PC-3 (cell line): ENCODE results near the gene PUM2. TPM values are rescaled to one million over a fixed set of nuclear protein-coding genes. Genes with fewer than 3 reads are reported as not detected.

ENCODE experiments used
- ATAC-seq: fragments of 200-7000 bp; cut with Tn5 transposase; 2 replicates; pipeline ENCODE4 v1.9.1; 2020; ENCODE audit warnings: mild to moderate bottlenecking, moderate library complexity
- BruUV-seq: library from RNA; stranded (reverse); fragments of 400-500 nt; replicated peaks from 2 replicates; lab custom pipeline; 2021; lab: Mats Ljungman, UMichigan
- CTCF ChIA-PET: fragments of 300-600 bp; sonication (Branson Sonifier 250); formaldehyde crosslinking; loops from one replicate; lab custom pipeline; 2022; ENCODE audit warnings: antibody characterized with exemption; lab: Charles Lee
- POLR2A ChIA-PET: fragments of 300-600 bp; sonication (Branson Sonifier 250); formaldehyde crosslinking; loops from one replicate; lab custom pipeline; 2022; ENCODE audit warnings: antibody characterized with exemption; ENCODE audit not compliant: unreplicated experiment; lab: Charles Lee
- DNase-seq: peaks from one replicate; pipeline ENCODE4 v3.0.0-alpha.2; 2015
- H2AFZ ChIP-seq: fragments of 300-600 bp; sonication (generic); 2 replicates; pipeline ENCODE4 v1.6.0; 2016; ENCODE audit warnings: antibody characterized with exemption, low read length
- H3F3A ChIP-seq: fragments of 300-600 bp; sonication (generic); one replicate; pipeline ENCODE4 v1.6.0; 2017; ENCODE audit warnings: antibody characterized with exemption, low read length, control low read depth, mild to moderate bottlenecking; ENCODE audit not compliant: unreplicated experiment
- H3K27ac ChIP-seq: fragments of 300-600 bp; sonication (generic); 2 replicates; pipeline ENCODE4 v1.5.1; 2016; ENCODE audit warnings: mild to moderate bottlenecking, low read length
- H3K27me3 ChIP-seq: fragments of 300-600 bp; sonication (generic); 2 replicates; pipeline ENCODE4 v1.6.1; 2016; ENCODE audit warnings: low read length, mixed read lengths
- H3K36me3 ChIP-seq: fragments of 300-600 bp; sonication (generic); 2 replicates; pipeline ENCODE4 v1.6.1; 2016; ENCODE audit warnings: low read depth, mixed run types, low read length, mixed read lengths
- H3K4me1 ChIP-seq: fragments of 300-600 bp; sonication (generic); 2 replicates; pipeline ENCODE4 v1.5.1; 2016; ENCODE audit warnings: low read length; ENCODE audit not compliant: insufficient read depth
- H3K4me2 ChIP-seq: fragments of 300-600 bp; sonication (generic); 2 replicates; pipeline ENCODE4 v1.6.0; 2016; ENCODE audit warnings: low read length
- H3K4me3 ChIP-seq: fragments of 300-600 bp; sonication (generic); 2 replicates; pipeline ENCODE4 v1.5.1; 2016; ENCODE audit warnings: mild to moderate bottlenecking, low read length, mixed read lengths
- H3K79me2 ChIP-seq: fragments of 300-600 bp; sonication (generic); 2 replicates; pipeline ENCODE4 v1.6.1; 2017; ENCODE audit warnings: low read length, mixed read lengths
- H3K9ac ChIP-seq: fragments of 300-600 bp; sonication (generic); 2 replicates; pipeline ENCODE4 v1.6.0; 2016; ENCODE audit warnings: mild to moderate bottlenecking, low read length
- H3K9me2 ChIP-seq: fragments of 300-600 bp; sonication (generic); replicated peaks from 2 replicates; pipeline ENCODE4 v1.6.1; 2016; ENCODE audit warnings: mixed run types, low read length, mixed read lengths
- H3K9me3 ChIP-seq: fragments of 300-600 bp; sonication (generic); 2 replicates; pipeline ENCODE4 v1.6.1; 2016; ENCODE audit warnings: low read length, mixed read lengths
- H4K20me1 ChIP-seq: fragments of 300-600 bp; sonication (generic); 2 replicates; pipeline ENCODE4 v1.6.1; 2016; ENCODE audit warnings: low read length, mixed read lengths
- EZH2 ChIP-seq: fragments of 300-600 bp; sonication (generic); IDR thresholded peaks from one replicate; pipeline ENCODE4 v1.6.1; 2017; ENCODE audit warnings: antibody characterized with exemption, mild to moderate bottlenecking, low read length; ENCODE audit not compliant: unreplicated experiment
- EZH2phosphoT487 ChIP-seq: fragments of 300-600 bp; sonication (generic); IDR thresholded peaks from 2 replicates; pipeline ENCODE4 v1.6.1; 2018; ENCODE audit warnings: mild to moderate bottlenecking, antibody characterized with exemption, low read length, borderline replicate concordance
- intact Hi-C: fragments of 100-400 bp; cut with micrococcal nuclease; formaldehyde crosslinking; loops from 2 replicates; pipeline ENCODE4 v1.9.0; 2023
- total RNA-seq: library from RNA; depleted of rRNA; stranded (reverse); fragments of >200 nt; gene quantifications from 2 replicates; pipeline ENCODE4 v1.2.3, GENCODE V29; 2014
- TF ChIP-seq, protein P1 (sequence below): fragments of 300-600 bp; sonication (generic); conservative IDR thresholded peaks from 2 replicates; pipeline ENCODE4 v1.5.1; 2017; ENCODE audit warnings: antibody characterized with exemption, low read depth, mild to moderate bottlenecking, low read length

Gene PUM2
- total RNA-seq, 1 experiment from 2014 or later = 14.9 TPM

DNA sequence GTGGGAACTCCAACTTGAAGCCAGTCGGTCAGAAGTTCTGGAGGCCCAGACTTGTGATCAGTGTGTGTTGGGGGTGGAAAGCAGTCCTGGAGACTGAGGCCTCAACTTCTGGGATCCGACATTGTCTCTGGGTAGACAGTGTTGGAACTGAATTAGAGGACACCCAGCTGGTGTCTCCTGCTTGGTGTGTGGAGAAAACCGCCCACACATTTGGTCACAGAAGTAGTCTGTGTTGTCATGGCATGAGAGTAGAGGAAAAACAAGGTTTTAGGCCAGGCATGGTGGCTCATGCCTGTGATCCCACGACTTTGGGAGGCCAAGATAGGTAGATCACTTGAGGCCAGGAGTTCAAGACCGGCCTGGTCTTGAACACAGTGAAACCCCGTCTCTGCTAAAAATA lies 51.5 kb downstream of the PUM2 start:
- intact Hi-C loops = no loop called here
- Histone ChIP-seq H3K9me2 (no peaks in the 10 kb centered on the region), H3K4me2 (no peak overlapping the region), H3K4me1 (peaks cover 8% of the 10 kb centered on the region), H3K27me3 (no peaks in the 10 kb centered on the region), H3K9me3 (no peaks in the 10 kb centered on the region), H2AFZ (no peak overlapping the region), H3K36me3 (peaks cover 38% of the 10 kb centered on the region; the same call in 1 of the 2 replicates), H4K20me1 (peaks cover 10% of the 10 kb centered on the region), H3K9ac (no peak overlapping the region), H3F3A (no peaks in the 10 kb centered on the region), H3K27ac (no peak overlapping the region), H3K4me3 (no peak overlapping the region), H3K79me2 (peaks cover 34% of the 10 kb centered on the region)
- TF ChIP-seq EZH2 (no peak), EZH2phosphoT487 (no peak)
- TF ChIP-seq, protein P1, sequence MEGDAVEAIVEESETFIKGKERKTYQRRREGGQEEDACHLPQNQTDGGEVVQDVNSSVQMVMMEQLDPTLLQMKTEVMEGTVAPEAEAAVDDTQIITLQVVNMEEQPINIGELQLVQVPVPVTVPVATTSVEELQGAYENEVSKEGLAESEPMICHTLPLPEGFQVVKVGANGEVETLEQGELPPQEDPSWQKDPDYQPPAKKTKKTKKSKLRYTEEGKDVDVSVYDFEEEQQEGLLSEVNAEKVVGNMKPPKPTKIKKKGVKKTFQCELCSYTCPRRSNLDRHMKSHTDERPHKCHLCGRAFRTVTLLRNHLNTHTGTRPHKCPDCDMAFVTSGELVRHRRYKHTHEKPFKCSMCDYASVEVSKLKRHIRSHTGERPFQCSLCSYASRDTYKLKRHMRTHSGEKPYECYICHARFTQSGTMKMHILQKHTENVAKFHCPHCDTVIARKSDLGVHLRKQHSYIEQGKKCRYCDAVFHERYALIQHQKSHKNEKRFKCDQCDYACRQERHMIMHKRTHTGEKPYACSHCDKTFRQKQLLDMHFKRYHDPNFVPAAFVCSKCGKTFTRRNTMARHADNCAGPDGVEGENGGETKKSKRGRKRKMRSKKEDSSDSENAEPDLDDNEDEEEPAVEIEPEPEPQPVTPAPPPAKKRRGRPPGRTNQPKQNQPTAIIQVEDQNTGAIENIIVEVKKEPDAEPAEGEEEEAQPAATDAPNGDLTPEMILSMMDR = no peak
- ChIA-PET CTCF (no interaction called here), POLR2A (no interaction called here)
- DNase-seq (no peak), ATAC-seq (no peak)
- BruUV-seq = no TSS peak

DNA sequence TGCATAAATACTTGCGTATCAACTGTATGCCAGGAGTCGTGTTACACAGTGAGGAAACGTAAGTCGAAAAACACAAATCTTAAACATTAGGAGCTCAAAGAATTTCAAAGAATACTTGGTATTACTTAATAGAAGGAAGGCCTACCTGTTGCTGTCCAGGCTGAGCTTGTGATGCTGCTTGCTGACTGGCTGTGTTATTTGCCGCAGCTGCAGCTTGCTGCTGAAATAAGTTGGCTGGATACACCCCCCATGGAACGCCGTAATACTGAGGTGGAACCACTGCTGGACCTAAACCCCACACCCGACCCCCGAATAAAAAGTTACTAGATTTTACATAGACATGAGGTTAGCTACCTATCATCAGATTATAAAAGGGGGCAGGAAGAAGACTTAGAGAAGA lies 56.4 kb downstream of the PUM2 start:
- intact Hi-C loops = loop anchor here (5.0 kb wide), 1 partner anchor 37 kb away; no protein-coding TSS in a partner anchor
- peaks cover 21% of the 10 kb centered on the region; the same call in 1 of the 2 replicates for H3K79me2 ChIP-seq
- peaks cover 55% of the 10 kb centered on the region for H3K36me3 ChIP-seq
- no peaks in the 10 kb centered on the region for H3K27me3 ChIP-seq
- H3K9me2 ChIP-seq = no peaks in the 10 kb centered on the region
- H3F3A ChIP-seq = peaks cover 11% of the 10 kb centered on the region
- H3K4me1 ChIP-seq = peaks cover 7% of the 10 kb centered on the region
- no peak overlapping the region for H3K9ac ChIP-seq
- CTCF ChIA-PET = no interaction called here
- no peak for TF ChIP-seq EZH2phosphoT487
- TF ChIP-seq EZH2 = no peak
- TF ChIP-seq, protein P1 = no peak
- no TSS peak for BruUV-seq
- no peak overlapping the region for H3K4me3 ChIP-seq
- no peak overlapping the region for H3K27ac ChIP-seq
- no peak for DNase-seq
- ATAC-seq = no peak
- H3K9me3 ChIP-seq = no peaks in the 10 kb centered on the region
- POLR2A ChIA-PET = no interaction called here
- H4K20me1 ChIP-seq = no peaks in the 10 kb centered on the region
- H3K4me2 ChIP-seq = no peak overlapping the region
- no peak overlapping the region for H2AFZ ChIP-seq

DNA sequence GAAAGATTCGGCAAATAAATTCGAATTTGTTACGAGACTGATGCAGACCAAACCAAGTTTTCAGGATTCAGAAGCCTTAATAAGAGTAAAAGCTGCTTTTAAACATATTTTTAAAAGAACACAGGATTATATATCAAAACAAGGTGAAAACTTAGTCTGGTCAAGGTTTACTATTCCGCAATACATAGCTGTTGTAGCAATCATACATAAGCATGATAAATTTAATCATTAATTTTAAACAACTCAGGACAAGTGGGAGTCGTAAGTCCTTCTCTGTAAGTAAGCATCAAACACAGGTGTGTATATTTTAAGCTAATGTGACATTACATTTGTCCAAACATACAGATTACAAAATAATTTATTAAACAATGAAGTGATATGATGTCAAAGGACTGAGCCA lies 57.7 kb downstream of the PUM2 start:
- Histone ChIP-seq H3K9me3 (no peaks in the 10 kb centered on the region), H3K36me3 (peaks cover 57% of the 10 kb centered on the region), H3F3A (peaks cover 11% of the 10 kb centered on the region), H2AFZ (no peak overlapping the region), H3K79me2 (peaks cover 30% of the 10 kb centered on the region; the same call in 1 of the 2 replicates), H3K9me2 (no peaks in the 10 kb centered on the region), H3K27me3 (no peaks in the 10 kb centered on the region), H3K27ac (no peak overlapping the region), H3K4me2 (no peak overlapping the region), H3K4me1 (peaks cover 15% of the 10 kb centered on the region), H3K9ac (no peak overlapping the region), H3K4me3 (no peak overlapping the region), H4K20me1 (no peaks in the 10 kb centered on the region)
- ATAC-seq (no peak), DNase-seq (no peak)
- no TSS peak for BruUV-seq
- ChIA-PET POLR2A (interaction anchor here (0.6 kb wide), 1 partner anchor 110 kb away, joined by 3 read pairs; no protein-coding TSS in a partner anchor), CTCF (no interaction called here)
- intact Hi-C loops = loop anchor here (5.0 kb wide), 1 partner anchor 36 kb away; no protein-coding TSS in a partner anchor
- TF ChIP-seq EZH2phosphoT487 = no peak
- TF ChIP-seq EZH2 = no peak
- TF ChIP-seq, protein P1 = no peak
